Choroid plexus epithelial cell (primary cell): Measurements from ENCODE around the gene RXFP2.

Experiments used
- DNase-seq: peaks from one replicate; pipeline ENCODE4 v3.0.0-alpha.2; 2010; ENCODE audit warnings: low read depth
- H3K4me3 ChIP-seq: 2 replicates; pipeline ENCODE4 v1.5.1; 2011; ENCODE audit warnings: low read depth, mild to moderate bottlenecking, control low read depth, low read length, moderate library complexity
- TF ChIP-seq, protein P1 (sequence below): conservative IDR thresholded peaks from 2 replicates; pipeline ENCODE4 v1.5.1; 2011; ENCODE audit warnings: low read depth, mild to moderate bottlenecking, control low read depth, inconsistent platforms, low read length, moderate library complexity

The RXFP2 gene

GRCh38 chr13:31843044-31843443 is 103.7 kb downstream of the RXFP2 start:
- TF ChIP-seq, protein P1, sequence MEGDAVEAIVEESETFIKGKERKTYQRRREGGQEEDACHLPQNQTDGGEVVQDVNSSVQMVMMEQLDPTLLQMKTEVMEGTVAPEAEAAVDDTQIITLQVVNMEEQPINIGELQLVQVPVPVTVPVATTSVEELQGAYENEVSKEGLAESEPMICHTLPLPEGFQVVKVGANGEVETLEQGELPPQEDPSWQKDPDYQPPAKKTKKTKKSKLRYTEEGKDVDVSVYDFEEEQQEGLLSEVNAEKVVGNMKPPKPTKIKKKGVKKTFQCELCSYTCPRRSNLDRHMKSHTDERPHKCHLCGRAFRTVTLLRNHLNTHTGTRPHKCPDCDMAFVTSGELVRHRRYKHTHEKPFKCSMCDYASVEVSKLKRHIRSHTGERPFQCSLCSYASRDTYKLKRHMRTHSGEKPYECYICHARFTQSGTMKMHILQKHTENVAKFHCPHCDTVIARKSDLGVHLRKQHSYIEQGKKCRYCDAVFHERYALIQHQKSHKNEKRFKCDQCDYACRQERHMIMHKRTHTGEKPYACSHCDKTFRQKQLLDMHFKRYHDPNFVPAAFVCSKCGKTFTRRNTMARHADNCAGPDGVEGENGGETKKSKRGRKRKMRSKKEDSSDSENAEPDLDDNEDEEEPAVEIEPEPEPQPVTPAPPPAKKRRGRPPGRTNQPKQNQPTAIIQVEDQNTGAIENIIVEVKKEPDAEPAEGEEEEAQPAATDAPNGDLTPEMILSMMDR, result no peak
- H3K4me3 ChIP-seq, result no peak overlapping the region
- no peak for DNase-seq

DNA sequence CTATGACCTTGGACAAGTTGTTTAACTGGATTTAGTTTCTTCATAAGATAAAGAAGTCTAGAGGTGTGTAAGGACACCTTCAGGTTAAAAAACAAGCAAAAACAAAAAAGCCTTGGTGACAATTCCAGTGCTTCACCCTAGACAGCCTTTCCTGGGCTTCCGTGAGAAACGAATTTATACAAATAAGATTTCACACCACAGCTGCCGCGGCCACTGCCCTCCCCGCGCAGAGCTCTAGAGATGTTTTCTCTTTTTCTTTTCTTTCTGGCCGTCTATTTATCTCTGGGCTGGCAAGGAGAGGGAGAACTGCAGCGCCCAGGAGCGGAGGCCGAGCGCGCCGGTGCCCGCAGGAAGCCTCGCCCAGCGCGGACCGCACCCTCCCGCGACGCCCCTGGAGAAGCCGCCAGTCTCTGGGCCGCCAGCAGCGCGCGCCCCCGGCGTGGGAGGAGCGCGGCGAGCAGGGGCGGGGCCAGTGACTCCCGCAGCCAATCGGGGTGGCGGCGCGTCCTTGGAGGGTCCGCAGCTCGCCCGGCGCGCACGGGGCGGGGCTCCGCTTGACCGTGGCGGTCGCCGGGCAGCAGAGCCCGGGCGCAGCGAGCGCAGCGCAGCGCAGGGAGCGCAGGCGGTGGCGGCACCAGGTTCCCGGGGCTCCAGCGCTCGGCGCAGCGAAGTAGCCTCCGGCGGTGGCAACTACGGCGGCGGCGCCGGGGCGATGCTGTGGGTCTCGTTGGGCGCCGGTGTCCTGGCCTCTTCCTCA is 107.0 kb downstream of the RXFP2 start:
- TF ChIP-seq, protein P1, result no peak
- H3K4me3 ChIP-seq, result peak overlapping the region; percentile 64
- peak; percentile 75 for DNase-seq

GRCh38 chr13:31846961-31847752 is 107.8 kb downstream of the RXFP2 start:
- peak overlapping the region; percentile 64 for H3K4me3 ChIP-seq
- no peak for DNase-seq
- TF ChIP-seq, protein P1, result no peak

DNA sequence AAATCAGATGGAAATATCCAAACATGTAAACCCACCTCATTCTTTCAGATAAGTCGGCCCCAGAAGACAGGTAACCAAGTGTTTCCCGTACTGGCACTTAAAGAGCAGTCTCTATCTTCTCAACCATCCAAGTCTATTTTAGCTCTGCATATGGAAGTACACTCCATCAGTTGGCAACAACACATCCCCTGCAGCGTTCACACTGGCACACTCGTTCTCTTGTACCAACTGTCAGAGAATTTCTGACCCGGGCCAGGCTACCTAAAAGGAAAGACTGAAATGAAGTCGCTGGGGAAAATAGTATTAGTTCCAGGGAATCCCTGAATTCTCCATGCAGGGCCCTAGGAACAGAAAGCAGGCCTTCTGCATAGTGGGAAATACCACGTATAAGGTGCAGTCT is 109.3 kb downstream of the RXFP2 start:
- no peak for DNase-seq
- H3K4me3 ChIP-seq, result no peak overlapping the region
- TF ChIP-seq, protein P1, result no peak

DNA sequence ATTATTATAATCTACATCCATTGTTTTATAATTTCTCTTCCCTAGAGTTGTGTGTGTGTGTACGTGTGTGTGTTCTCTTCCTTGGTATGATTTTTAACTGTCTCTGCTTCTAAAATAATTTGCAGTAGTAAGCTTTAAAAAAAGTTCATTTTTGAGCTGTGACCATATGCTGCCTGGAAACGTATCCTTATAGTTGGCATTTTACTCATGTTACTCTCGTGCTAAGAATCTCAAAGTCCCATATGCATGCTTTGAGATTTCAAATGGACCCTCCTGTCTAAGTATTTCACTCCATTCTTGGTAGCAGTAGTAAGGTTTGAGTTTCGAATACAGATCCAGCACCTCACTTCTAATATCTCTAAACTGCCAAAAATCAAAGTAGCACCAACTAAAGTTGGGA is 109.9 kb downstream of the RXFP2 start:
- TF ChIP-seq, protein P1, result no peak
- H3K4me3 ChIP-seq, result no peak overlapping the region
- DNase-seq, result no peak

- no peak overlapping the region for H3K4me3 ChIP-seq
- TF ChIP-seq, protein P1, result no peak
- no peak for DNase-seq
Observed at GRCh38 chr13:31850041-31850555, 110.8 kb downstream of the RXFP2 start.
